GM12865 (cell line): Measurements from ENCODE around the gene MCM5.
A peak's percentile ranks its signal among the peaks of the same experiment; 100 is the strongest.

ENCODE experiments used
- DNase-seq: peaks from one replicate; pipeline ENCODE4 v3.0.0; 2010; ENCODE audit warnings: low read depth
- H3K4me3 ChIP-seq: 2 replicates; pipeline ENCODE4 v1.5.1; 2011; ENCODE audit warnings: mild to moderate bottlenecking, low read depth, low read length, control low read depth
- CTCF ChIP-seq: IDR thresholded peaks from 2 replicates; pipeline ENCODE4 v1.5.1; 2011; ENCODE audit warnings: low read length, control low read depth, low read depth, inconsistent platforms; ENCODE audit not compliant: insufficient read depth; ENCODE audit errors: missing control alignments

The MCM5 gene

DNA sequence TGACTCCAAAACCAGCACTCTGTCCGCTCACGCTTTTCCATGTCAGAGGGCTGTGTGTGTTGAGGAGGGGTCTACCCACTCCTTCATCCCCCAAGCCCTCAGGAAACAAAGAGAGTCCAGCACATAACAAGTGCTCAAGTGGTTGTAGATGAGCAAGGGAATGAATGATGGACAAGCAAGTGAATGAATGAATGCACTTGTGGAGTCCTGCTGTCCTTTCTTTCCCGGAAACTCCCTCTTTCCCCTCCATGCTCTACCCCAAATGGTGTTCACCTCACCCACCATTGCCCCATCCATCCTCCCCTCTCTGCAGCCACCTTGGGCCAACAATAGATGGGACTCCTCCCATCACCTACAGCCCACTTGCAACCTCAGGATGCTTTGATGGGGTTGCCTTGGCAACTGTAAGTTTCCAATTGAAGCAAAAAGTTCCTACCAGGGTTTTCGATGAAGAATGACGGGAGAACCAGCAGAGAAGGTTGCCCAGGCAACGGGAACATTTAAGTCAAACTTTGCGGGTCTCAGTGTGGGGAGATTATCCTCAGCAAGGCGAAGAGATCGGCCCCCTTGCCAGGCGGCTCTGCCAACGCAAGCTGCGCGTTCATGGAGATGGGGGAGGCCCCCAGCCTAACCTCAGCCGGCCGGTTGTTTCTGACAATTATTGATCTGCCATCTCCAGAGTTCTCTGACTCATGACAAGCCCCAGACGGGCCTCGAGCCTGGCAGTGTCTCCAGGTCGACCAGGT is 51.1 kb downstream of the MCM5 start:
- TF ChIP-seq CTCF: no peak
- no peak overlapping the region for H3K4me3 ChIP-seq
- DNase-seq: no peak

- TF ChIP-seq CTCF: no peak
- H3K4me3 ChIP-seq: no peak overlapping the region
- DNase-seq: no peak
These were observed 51.7 kb downstream of the MCM5 start for GRCh38 chr22:35451592-35451991.

DNA sequence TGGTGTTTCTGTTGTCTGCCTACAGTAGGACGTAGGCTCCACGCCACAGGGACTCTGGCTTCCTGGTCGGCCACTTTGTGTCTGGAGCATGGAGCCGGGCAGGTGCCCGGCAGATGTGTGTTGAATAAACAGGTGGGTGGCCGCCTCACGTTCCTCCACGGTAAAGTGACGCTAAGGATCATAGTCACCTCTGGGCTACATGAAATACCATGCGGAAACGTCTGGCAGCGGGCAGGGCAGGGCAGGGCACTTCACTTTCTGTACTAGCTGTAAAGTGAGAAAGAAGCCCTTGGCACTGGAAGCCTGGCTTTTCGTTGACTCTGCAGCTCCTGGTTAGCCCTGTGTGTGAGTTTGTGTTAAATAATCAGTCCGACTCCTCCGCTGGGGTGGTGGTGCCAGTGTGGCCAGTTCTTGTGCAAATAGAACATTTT is 52.4 kb downstream of the MCM5 start:
- H3K4me3 ChIP-seq: no peak overlapping the region
- TF ChIP-seq CTCF: no peak
- no peak for DNase-seq

GRCh38 chr22:35452810-35453743 is 53.1 kb downstream of the MCM5 start:
- DNase-seq: no peak
- TF ChIP-seq CTCF: no peak
- H3K4me3 ChIP-seq: no peak overlapping the region

GRCh38 chr22:35454416-35455054 is 54.6 kb downstream of the MCM5 start:
- no peak overlapping the region for H3K4me3 ChIP-seq
- TF ChIP-seq CTCF: peak; percentile 7
- DNase-seq: no peak

DNA sequence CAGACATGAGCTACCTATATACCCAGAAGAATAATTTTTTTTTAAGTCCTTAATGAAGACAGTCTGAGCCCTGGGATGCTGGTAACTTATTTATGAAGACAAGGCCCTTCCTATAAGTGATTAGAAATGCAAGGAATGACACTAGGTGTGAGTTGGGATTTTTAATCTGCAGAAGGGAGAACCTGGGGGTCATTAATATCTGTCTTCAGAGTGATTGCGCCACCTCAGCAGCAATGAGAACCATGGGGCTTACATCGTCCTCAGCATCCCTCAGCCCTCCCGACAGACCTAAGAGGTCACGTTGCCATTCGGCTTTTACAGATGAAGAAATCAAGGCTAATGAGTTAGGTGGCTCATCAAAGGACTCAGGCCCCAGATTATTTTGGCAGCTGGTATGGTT is 55.6 kb downstream of the MCM5 start:
- TF ChIP-seq CTCF: no peak
- H3K4me3 ChIP-seq: no peak overlapping the region
- DNase-seq: no peak
